A204.1 (cell line): ENCODE results near the gene ITGA2.

Source experiments
- FAIRE-seq: peaks from 2 replicates; lab custom pipeline; 2012; peaks lifted over from hg19 to GRCh38; lab: Jason Lieb, UNC

ITGA2 gene

GRCh38 chr5:52989781-52990527 is 802 bp downstream of the ITGA2 start:
- FAIRE-seq: no peak

- FAIRE-seq: no peak
These were observed 1.4 kb downstream of the ITGA2 start for GRCh38 chr5:52990528-52990925.

- no peak for FAIRE-seq
These were observed 4.2 kb downstream of the ITGA2 start for GRCh38 chr5:52993367-52993766.

DNA sequence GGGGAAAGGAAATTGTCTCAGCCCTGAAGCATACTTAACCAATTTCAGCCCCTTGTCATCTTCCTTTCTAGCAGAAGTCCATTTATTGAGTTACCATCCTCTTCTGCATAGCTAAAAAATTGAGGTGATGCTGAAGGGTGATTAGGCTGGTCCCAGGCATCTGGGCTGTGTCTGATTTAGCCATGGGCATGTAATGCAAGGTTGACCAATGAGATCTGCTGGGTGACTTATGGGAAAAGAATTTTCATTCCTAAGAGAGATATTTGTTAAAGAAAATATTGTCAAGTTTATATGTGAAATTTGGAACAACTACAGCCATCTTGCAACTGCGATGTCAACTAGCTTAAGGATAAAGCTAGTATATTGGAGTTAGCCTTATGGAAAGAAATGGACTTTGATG is 5.1 kb downstream of the ITGA2 start:
- no peak for FAIRE-seq

DNA sequence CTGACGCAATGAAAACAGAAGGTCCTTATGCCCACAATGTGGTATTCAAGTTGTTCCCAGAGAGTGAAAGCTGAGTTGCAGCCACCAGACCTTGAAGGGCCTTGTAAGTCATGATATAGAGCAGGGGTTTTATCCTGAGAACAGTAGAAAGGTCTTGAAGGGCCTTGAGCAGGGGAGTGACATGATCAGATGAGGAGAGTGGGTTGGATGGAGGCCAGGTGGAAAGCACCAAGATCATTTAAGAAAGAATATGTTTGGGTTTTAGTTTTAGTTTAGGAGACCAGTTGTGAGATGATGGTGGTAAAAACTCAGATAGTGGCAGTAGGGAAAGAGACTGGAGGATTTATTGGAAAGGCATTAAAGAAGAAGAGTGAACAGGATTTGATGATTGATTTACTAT is 5.9 kb downstream of the ITGA2 start:
- FAIRE-seq: no peak

GRCh38 chr5:52995914-52996313 is 6.8 kb downstream of the ITGA2 start:
- FAIRE-seq: no peak

DNA sequence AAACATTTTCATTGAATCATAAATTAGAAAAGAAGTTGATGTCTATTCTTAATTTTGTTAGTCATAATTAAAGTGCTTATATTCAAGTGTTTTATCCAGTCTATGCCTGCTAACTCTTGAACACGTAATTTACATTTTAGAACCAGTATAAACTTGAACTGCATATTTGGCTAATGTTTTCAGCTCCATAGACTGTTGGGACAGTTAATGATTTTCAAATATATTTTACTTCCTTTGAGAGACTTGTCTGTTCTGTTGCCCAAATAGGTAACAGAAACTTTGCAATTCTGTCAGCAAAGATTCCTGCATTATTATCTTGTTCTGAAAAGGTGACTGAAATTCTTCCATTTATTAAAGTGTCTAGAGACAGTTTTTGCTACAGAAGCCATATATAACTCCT is 7.8 kb downstream of the ITGA2 start:
- no peak for FAIRE-seq

- no peak for FAIRE-seq
These were observed 8.3 kb downstream of the ITGA2 start for GRCh38 chr5:52997424-52997823.

DNA sequence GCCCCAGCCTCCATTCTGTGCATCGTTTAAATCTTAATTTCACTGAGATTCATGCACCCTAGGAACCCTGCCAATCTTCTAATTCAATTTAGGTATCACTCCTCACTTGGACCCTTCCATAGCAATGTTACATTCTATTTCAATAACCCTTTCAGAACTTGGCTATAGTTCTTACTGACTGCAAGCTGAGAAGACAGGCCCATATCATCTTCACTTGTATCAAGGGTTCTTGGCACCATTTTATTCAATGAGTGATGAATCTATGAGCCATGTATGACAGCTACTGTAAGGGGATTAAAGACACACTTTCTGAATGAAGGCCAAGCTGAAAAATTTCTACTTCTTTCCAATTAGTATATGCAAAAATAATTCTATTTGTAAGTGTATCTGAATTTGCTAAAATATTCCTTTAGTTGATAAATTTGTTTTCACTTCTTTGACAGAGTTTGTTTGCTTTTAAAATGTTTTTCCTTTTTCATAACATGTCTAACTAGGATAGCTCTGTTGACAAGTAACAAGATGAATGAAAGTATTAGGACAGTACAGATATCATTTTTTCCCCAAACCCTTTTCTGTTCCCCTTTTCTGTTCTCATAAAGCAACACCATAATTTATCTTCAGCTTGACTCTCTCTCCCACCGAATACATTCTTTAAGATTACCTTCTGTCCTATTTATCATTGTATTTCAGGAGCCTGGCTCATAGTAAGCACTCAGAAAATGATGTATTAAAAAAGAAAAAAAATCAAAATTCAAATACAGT is 9.6 kb downstream of the ITGA2 start:
- FAIRE-seq: no peak

- no peak for FAIRE-seq
These were observed 10.3 kb downstream of the ITGA2 start for GRCh38 chr5:52999344-52999949.

GRCh38 chr5:53001541-53001940 is 12.4 kb downstream of the ITGA2 start:
- no peak for FAIRE-seq

DNA sequence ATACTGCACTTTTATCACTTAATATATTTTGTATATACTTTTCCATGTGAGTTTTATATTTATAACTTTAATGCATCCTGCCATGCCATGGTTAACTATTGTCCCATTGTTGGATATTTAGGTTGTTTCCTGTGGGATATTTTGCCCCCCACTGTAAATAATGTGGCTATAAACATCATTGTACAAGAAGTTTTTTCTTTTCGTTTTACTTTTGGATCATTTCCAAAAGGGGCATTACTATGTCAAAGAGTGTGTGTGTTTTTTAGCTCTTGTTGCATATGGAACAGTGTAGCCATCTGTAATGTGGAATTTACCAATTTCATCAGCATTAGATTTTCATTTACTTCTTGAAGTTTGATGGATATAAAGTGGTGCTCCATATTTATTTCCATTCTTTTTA is 13.3 kb downstream of the ITGA2 start:
- no peak for FAIRE-seq

- no peak for FAIRE-seq
These were observed 14.0 kb downstream of the ITGA2 start for GRCh38 chr5:53003144-53003543.

- FAIRE-seq: no peak
These were observed 18.0 kb downstream of the ITGA2 start for GRCh38 chr5:53006911-53007890.

DNA sequence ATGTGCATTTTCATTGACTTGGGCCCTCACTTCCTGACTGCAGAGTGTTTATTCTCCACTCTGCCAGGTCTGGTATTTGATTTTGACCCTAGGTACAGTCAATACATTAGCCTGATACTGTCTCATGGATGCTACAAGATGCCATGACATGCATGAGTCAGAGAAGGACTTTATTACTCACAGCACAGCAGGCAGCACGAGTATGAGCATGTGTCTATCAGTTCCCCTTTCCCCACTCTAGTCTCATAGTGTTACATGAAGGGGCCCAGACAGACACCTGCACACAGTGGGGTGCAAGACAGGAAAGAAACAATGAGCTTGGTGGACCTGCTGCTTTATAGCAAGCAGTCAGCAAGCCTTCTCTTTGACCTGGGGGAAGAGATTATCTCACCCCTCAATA is 19.6 kb downstream of the ITGA2 start:
- no peak for FAIRE-seq

DNA sequence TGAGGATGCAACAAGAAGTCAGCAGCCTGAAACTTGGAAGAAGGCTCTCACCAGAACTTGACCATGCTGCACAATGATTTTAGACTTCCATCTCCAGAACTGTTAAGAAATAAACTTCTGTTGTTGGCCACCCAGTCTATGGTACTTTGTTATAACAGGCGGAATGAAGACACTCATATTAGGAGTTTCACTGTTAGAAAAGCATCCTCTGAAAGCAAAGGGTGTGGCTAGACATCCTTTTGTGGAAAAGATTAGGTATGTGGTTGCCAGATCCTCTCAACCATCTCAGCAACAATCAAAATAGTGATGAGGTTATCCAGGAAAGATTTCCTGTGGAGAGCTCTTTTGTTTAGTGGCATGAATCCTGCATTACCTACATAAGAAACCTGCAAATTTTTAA is 20.7 kb downstream of the ITGA2 start:
- no peak for FAIRE-seq

DNA sequence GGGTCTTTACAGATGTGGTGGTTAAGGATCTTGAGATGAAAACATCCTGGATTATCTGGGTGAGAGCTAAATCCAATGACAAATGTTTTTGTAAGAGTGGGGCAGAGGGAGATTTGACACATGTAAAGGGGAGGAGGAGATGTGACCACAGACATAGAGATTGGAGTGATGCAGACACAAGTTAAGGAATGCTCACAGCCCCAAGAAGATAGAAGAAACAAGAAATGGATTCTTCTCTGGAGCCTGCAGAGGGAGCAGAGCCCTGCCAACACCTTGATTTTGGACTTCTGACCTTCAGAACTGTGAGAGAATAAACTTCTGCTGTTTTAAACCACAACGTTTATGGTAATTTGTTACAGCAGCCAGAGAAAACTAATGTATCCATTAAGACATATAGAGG is 21.7 kb downstream of the ITGA2 start:
- FAIRE-seq: no peak

DNA sequence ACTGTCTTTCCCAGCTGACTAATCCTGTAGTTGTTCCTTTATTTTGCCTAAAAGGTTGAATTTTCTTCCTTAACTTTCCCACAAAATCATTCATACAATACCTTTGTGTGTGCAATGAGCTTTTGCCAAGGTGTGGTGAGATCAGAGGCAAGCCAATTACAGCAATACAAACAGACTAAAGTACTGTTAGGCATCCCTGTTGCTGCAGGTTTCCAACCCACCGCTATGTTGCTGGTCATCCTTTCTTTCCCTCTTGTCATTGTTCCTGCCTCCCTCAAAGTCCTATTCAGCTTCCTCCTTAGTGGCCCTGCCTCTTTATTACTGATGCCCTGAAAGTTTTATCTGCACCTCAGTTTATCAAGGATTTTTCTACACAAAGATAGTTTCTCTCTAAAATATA is 22.1 kb downstream of the ITGA2 start:
- no peak for FAIRE-seq

GRCh38 chr5:53013857-53014256 is 24.7 kb downstream of the ITGA2 start:
- FAIRE-seq: no peak

- FAIRE-seq: no peak
These were observed 28.2 kb downstream of the ITGA2 start for GRCh38 chr5:53017383-53017782.

- FAIRE-seq: no peak
These were observed 28.7 kb downstream of the ITGA2 start for GRCh38 chr5:53017794-53018391.

- no peak for FAIRE-seq
These were observed 30.2 kb downstream of the ITGA2 start for GRCh38 chr5:53019320-53019719.
